Suprapubic skin (tissue), 4 donors: ENCODE data around the gene CLIP4. TPM values are rescaled to one million over a fixed set of nuclear protein-coding genes. Genes with fewer than 3 reads are reported as not detected.

ENCODE experiments used
- DNase-seq, 2 donors: peaks; one replicate each; pipeline ENCODE4 v3.0.0-alpha.2; 2019; ENCODE audit warnings: low spot score in 2 of 2
- H3K27ac ChIP-seq: fragments of 200-600 bp; sonication (generic); one replicate; pipeline ENCODE4 v1.5.1; 2019
- H3K27me3 ChIP-seq: fragments of 200-600 bp; sonication (generic); one replicate; pipeline ENCODE4 v1.5.1; 2019
- H3K36me3 ChIP-seq: fragments of 200-600 bp; sonication (generic); one replicate; pipeline ENCODE4 v1.5.1; 2019
- H3K4me1 ChIP-seq: fragments of 200-600 bp; sonication (generic); one replicate; pipeline ENCODE4 v1.5.1; 2019
- H3K4me3 ChIP-seq: fragments of 200-600 bp; sonication (generic); one replicate; pipeline ENCODE4 v1.5.1; 2019; ENCODE audit warnings: mild to moderate bottlenecking
- H3K9me3 ChIP-seq: fragments of 200-600 bp; sonication (generic); one replicate; pipeline ENCODE4 v1.5.1; 2019
- CTCF ChIP-seq, 2 donors: fragments of 200-600 bp in 1 of 2; fragments of 450-650 bp in 1 of 2; sonication (generic) in 1 of 2; IDR thresholded peaks; one replicate each; pipeline ENCODE4 v1.5.1; 2016 to 2019; ENCODE audit warnings: antibody characterized with exemption in 2 of 2, mild to moderate bottlenecking in 1 of 2, moderate library complexity in 1 of 2
- EP300 ChIP-seq: sonication (generic); formaldehyde crosslinking; IDR thresholded peaks from one replicate; pipeline ENCODE4 v1.6.1; 2017; ENCODE audit warnings: antibody characterized with exemption
- POLR2A ChIP-seq, 2 donors: fragments of 450-650 bp; IDR thresholded peaks; one replicate each; pipeline ENCODE4 v1.6.1; 2017; ENCODE audit warnings: antibody characterized with exemption in 2 of 2, mild to moderate bottlenecking in 2 of 2, moderate library complexity in 2 of 2
- POLR2AphosphoS5 ChIP-seq, 3 donors: sonication (generic); formaldehyde crosslinking; IDR thresholded peaks; one replicate each; pipeline ENCODE4 v1.6.1; 2017; ENCODE audit warnings: antibody characterized with exemption in 3 of 3
- WGBS: methylation state at CpG from one replicate; pipeline ENCODE4 v1.1.5; 2018; 5-methylcytosine and 5-hydroxymethylcytosine counted together
- total RNA-seq, 4 donors: library from RNA; depleted of rRNA; stranded (reverse); fragments of >200 nt; gene quantifications; one replicate each; pipeline ENCODE4 v1.1.0, GENCODE V29; 2016

The CLIP4 gene
- total RNA-seq, 4 donors from 2014 or later, result 61.9 to 173 (median 67.4) TPM

DNA sequence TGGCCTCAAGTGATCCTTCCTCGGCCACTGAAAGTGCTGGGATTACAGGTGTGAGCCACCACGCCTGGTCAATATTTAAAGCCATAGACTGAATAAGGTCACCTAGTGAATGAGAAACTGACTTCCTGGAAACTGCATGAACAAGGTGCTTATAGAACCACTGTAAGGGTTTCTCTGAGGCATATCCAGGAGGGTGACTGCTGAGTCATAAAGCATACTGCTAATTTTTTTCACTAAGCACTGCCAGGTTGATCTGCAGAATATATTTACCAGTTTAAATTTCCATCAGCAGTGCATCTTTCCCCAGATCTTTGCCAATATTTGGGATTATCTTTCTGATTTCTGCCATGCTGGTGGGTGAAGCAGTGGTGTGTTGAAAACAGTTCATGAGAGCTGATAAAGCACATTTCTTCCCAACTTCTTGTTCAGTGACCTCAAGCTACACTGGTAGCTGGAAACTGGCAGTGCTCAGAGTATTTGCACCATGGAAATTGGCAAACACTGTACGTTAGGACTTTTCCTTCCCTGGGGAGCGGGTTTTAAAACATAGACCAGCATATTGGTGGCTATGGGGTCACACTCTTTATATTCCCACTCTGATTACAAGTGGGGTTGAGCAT lies 4.2 kb upstream of the CLIP4 start:
- no peaks in the 10 kb centered on the region for H3K27me3 ChIP-seq
- H3K36me3 ChIP-seq, result no peaks in the 10 kb centered on the region
- H3K4me3 ChIP-seq, result no peak overlapping the region
- WGBS, result 68% methylated on average over 4 of the region's 4 CpGs
- TF ChIP-seq POLR2A (IDR thresholded peaks at IDR 0.05) (no peak), CTCF (IDR thresholded peaks at IDR 0.05) (no peak), POLR2AphosphoS5 (IDR thresholded peaks at IDR 0.05) (no peak), EP300 (no peak)
- no peaks in the 10 kb centered on the region for H3K9me3 ChIP-seq
- DNase-seq, result no peak
- H3K27ac ChIP-seq, result no peak overlapping the region
- peaks cover 29% of the 10 kb centered on the region for H3K4me1 ChIP-seq

GRCh38 chr2:29112379-29112778 lies 2.8 kb upstream of the CLIP4 start:
- no peak overlapping the region for H3K27ac ChIP-seq
- TF ChIP-seq EP300, result no peak
- no peak for TF ChIP-seq POLR2A (IDR thresholded peaks at IDR 0.05)
- no peak for TF ChIP-seq POLR2AphosphoS5 (IDR thresholded peaks at IDR 0.05)
- no peak for TF ChIP-seq CTCF (IDR thresholded peaks at IDR 0.05)
- H3K9me3 ChIP-seq, result no peaks in the 10 kb centered on the region
- peaks cover 38% of the 10 kb centered on the region for H3K4me1 ChIP-seq
- no peak for DNase-seq
- H3K27me3 ChIP-seq, result no peaks in the 10 kb centered on the region
- H3K4me3 ChIP-seq, result no peak overlapping the region
- H3K36me3 ChIP-seq, result no peaks in the 10 kb centered on the region

DNA sequence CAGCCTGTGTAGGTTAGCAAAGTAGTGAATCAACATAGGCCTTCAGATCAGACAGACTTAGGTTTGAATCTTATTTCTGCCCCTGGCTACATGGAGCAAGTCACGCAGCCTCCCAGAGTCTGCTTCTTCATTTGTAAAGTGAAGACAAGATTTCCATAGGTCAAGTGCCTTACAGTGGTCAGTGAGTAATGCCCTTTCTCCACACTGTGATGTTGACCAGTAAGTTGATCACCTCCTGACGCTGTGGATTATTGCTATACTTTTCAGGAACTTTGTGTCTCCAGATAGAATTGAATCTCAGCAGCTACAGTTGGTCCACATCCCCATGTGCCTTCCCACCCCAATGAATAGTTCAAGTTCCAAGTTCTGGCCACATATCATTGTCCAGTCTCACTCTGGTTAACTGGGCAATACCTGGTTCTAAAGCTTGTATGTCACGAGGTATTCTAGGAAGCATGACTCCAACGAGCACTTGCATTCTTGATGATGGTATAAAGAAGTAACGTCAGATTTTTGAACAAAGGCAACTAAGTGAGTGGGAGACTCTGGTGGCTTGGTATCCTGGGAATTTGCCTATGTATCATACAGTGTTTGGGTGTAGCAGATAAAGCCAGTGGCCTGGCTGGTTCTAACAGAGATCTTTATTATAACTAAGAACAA lies 2.1 kb upstream of the CLIP4 start:
- Histone ChIP-seq H3K4me3 (no peak overlapping the region), H3K27ac (no peak overlapping the region), H3K4me1 (peaks cover 46% of the 10 kb centered on the region), H3K27me3 (no peaks in the 10 kb centered on the region), H3K9me3 (no peaks in the 10 kb centered on the region), H3K36me3 (no peaks in the 10 kb centered on the region)
- no peak for DNase-seq
- WGBS, result 92% methylated on average over 5 of the region's 5 CpGs
- no peak for TF ChIP-seq CTCF (IDR thresholded peaks at IDR 0.05)
- no peak for TF ChIP-seq EP300
- no peak for TF ChIP-seq POLR2AphosphoS5 (IDR thresholded peaks at IDR 0.05)
- no peak for TF ChIP-seq POLR2A (IDR thresholded peaks at IDR 0.05)

GRCh38 chr2:29113891-29114321 lies 1.3 kb upstream of the CLIP4 start:
- no peak for TF ChIP-seq EP300
- no peak for TF ChIP-seq CTCF (IDR thresholded peaks at IDR 0.05)
- no peak for TF ChIP-seq POLR2AphosphoS5 (IDR thresholded peaks at IDR 0.05)
- no peak for TF ChIP-seq POLR2A (IDR thresholded peaks at IDR 0.05)
- H3K4me3 ChIP-seq, result no peak overlapping the region
- peak overlapping the region; percentile 92 for H3K27ac ChIP-seq

GRCh38 chr2:29114586-29114945 lies 649 bp upstream of the CLIP4 start:
- Histone ChIP-seq H3K9me3 (no peaks in the 10 kb centered on the region), H3K4me3 (peak overlapping the region; percentile 60), H3K36me3 (no peaks in the 10 kb centered on the region), H3K4me1 (peaks cover 56% of the 10 kb centered on the region), H3K27ac (peak overlapping the region; percentile 92), H3K27me3 (no peaks in the 10 kb centered on the region)
- TF ChIP-seq CTCF (IDR thresholded peaks at IDR 0.05), result no peak
- DNase-seq, result no peak
- WGBS, result 81% methylated on average over 10 of the region's 10 CpGs

More at GRCh38 chr2:29113891-29114321, 1.3 kb upstream of the CLIP4 start:
- 27% methylated on average over 4 of the region's 4 CpGs for WGBS
- peak; percentile 83 to 89 for DNase-seq
- peaks cover 49% of the 10 kb centered on the region for H3K4me1 ChIP-seq
- H3K27me3 ChIP-seq, result no peaks in the 10 kb centered on the region
- H3K36me3 ChIP-seq, result no peaks in the 10 kb centered on the region
- no peaks in the 10 kb centered on the region for H3K9me3 ChIP-seq
